Transverse colon (tissue), 3 donors: Measurements from ENCODE around the gene C6orf120.

ENCODE experiments used
- EP300 ChIP-seq: sonication (generic); formaldehyde crosslinking; IDR thresholded peaks from one replicate; pipeline ENCODE4 v1.6.1; 2017; ENCODE audit warnings: antibody characterized with exemption, low read depth
- POLR2A ChIP-seq: fragments of 450-650 bp; IDR thresholded peaks from one replicate; pipeline ENCODE4 v1.6.1; 2016; ENCODE audit warnings: antibody characterized with exemption, mild to moderate bottlenecking, moderate library complexity
- TF ChIP-seq, protein P1 (sequence below), 5 experiments: fragments of 200-600 bp in 3 of 5; fragments of 450-650 bp in 2 of 5; sonication (generic) in 3 of 5; IDR thresholded peaks; 1 replicate in 2 of 5; 2 replicates in 3 of 5; pipeline ENCODE4 v1.5.1; 2016 to 2017; ENCODE audit warnings: antibody characterized with exemption in 5 of 5, inconsistent platforms in 3 of 5, mild to moderate bottlenecking in 2 of 5, moderate library complexity in 1 of 5

DNA sequence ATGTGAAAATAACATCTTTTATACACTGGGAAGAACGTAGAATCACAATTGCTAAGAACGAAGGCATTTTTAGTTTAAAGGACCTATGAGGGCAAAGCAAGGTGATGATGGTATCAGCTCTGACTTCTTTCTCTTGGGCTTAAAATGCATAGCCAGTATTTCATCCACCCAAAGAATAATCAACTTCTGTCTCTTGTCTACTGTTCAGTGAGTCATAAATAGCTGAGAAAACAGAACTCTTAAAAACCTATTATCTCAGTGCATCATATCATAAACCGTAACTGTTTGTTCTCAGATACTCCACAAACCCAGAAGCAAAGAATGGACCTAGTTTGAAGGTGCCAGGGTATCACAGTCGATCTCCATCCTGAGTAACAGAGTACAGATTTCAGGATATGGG, 17.2 kb downstream of the C6orf120 start:
- TF ChIP-seq, protein P1, sequence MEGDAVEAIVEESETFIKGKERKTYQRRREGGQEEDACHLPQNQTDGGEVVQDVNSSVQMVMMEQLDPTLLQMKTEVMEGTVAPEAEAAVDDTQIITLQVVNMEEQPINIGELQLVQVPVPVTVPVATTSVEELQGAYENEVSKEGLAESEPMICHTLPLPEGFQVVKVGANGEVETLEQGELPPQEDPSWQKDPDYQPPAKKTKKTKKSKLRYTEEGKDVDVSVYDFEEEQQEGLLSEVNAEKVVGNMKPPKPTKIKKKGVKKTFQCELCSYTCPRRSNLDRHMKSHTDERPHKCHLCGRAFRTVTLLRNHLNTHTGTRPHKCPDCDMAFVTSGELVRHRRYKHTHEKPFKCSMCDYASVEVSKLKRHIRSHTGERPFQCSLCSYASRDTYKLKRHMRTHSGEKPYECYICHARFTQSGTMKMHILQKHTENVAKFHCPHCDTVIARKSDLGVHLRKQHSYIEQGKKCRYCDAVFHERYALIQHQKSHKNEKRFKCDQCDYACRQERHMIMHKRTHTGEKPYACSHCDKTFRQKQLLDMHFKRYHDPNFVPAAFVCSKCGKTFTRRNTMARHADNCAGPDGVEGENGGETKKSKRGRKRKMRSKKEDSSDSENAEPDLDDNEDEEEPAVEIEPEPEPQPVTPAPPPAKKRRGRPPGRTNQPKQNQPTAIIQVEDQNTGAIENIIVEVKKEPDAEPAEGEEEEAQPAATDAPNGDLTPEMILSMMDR (IDR thresholded peaks at IDR 0.05) = no peak
- TF ChIP-seq EP300 (no peak), POLR2A (no peak)
